HG02852 (cell line): ENCODE results near the gene FAF1.

Source experiments
- ATAC-seq: cut with Tn5 transposase; IDR thresholded peaks from one replicate; pipeline ENCODE4 v1.9.1; 2021; ENCODE audit warnings: mild to moderate bottlenecking, moderate library complexity; ENCODE audit not compliant: unreplicated experiment

Gene FAF1

DNA sequence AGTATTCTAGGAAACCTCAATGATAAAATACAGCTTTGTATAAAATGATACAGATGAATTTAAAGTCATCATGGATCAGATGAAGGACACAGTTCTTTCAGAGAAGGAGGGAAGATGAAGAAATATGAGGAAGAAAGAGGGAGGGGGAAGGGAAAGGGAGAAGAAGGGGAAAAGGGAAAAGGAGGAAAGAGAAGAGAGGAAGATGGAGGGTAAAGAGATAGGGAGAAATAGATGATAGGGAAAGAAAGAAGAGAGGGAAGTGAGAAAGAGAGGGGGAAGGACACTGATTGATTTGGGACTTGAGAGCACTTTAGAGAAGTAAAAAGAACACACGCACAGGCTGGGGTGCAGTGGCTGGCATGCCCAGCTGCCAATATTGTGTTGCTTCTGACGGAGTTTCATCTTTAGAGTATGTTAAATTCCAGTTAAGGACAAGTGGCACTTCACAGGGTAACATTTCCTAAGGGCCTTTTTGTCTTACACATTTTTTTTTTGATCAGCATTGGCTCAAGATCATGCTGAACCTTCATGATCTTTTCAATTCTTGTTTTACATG is 300.9 kb downstream of the FAF1 start:
- no peak for ATAC-seq

DNA sequence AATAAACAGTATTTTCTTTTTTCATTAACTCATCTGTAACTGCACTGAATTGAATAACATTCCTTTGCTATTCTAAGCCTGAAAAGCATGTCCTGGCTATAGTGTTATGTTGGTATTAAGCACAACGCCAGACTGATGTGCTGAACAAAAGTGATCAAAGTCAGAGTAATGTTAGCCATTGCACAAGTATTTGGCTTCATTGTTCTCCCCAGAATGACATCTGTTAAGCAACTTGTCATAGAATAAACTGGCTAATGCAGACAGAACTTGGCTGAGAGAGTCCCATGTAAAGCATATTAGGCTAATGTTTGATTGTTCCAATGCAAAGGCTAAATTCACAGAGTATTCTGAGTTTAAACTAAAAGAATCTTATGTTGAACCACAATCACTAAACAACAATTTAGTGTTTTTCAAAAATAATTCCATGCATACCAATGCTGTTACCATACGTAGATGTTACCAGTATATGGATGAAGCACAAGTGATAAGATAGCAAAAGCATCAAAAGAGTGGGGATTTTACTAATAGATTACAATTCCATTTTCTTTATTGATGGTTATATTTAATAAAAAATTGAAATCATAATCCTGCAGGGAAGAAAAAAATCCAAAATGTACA is 301.5 kb downstream of the FAF1 start:
- no peak for ATAC-seq

DNA sequence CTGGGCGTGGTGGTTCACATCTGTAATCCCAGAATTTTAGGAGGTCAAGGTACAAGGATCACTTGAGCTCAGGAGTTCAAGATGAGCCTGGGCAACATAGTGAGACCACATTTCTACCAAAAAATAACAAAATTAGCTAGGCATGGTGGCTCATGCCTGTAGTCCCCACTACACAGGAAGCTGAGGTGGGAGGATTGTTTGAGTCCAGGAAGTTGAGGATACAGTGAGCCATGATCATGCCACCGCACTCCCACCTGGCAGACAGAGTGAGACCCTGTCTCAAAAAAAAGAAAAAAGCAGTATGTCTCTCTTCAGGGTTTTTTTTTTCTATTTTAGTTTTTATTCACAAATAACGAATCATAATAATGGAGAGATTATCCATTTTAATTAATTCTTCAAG is 303.1 kb downstream of the FAF1 start:
- ATAC-seq: no peak

DNA sequence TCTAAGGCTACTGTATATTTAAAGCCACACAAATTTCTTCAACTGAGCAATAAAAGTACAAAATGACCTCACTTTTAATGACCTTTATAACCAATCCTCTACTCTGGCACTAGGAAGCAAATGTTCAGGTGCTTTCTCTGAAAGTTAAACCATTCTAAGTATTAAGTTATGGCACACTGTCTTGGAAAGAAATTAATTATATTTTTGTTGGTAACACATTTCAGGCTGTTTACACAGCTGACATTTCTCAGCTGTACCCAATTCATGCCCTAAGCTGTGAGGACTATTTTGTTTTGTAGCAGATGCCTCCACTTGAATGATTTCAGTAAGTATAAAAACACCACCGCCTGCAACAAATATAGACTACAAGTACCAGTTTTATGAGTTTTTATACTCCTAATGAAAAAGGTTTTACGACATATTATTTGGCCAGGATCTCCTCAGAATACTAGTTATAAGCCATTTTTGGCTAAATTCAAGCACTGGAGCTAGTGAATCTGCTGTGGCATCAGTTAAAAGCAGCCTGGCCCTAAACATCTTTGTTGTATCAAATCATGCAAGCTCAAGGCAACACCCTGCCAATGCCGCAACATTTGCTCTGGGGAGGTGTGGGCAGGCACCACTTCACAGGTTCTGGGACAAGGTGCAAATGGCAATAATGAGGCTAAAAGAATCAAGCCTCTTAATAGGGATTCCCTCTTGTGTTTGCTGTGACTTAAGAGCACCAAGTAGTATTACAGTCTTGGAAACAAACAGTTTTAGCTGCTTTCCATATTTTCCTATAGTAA is 308.4 kb downstream of the FAF1 start:
- no peak for ATAC-seq

DNA sequence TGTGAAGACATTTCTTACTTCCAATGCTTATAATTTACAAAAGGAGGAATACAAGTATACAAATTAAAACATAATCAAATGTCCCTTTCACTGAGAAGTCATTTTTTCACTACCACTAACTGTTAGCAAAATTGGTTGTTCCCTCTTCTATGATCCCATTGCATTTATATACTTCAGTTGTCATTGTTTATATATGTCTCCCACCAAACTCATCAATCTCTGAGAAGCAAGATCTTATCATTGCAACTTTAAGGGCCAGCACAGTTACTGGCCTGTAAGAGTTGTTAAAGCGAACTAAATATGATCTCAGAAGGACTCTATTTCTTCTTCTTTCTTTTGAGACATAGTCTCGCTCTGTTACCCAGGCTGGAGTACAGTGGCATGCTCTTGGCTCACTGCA is 313.5 kb downstream of the FAF1 start:
- no peak for ATAC-seq

DNA sequence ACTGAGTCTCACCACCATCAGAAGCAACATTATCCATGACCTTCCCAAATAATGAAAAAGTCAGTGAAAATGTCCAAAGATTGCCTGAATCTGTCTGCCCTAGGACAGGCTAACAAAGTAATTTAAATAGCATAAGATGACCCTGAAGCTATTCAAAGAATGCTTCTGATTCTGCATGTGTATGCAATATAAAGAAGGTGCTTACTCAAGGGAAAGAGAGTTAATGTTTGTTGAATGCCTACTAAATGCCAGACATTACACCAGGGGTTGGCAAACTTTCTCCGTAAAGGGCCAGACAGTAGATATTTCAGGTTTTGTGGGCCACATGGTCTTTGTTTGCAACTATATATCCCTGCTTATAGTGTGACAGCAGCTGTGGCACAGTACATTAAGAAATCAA is 314.9 kb downstream of the FAF1 start:
- no peak for ATAC-seq

DNA sequence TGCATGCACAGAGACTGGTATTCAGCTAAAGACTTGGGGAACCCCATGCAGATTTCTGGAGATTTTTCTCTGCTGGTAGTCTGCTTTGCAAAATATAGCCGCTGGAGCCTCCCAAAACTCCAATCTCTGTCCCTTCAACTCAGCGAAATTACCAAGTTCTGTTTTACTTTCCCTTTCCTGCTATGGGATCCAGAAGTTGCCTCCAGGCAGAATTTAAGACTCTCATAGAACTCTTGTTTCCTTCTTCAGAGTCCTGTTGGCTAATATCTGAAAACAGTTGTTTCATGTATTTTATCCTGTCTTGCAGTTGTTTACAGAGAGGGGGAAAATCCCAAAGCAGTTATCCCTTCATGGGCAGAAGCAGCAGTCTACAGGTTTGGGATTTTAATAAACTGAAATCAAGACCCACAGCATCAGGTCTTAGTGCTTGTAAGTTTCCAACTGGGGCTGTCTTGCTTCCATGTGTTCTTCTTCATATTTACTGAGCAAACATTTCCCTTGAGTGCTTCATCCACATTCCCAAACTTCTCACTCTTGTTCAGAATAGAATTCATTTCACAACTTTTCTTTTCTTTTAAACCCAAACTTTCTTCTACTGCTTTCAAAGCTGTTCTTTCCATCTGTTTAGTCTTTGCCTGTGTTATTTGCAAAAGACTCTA is 315.5 kb downstream of the FAF1 start:
- no peak for ATAC-seq

DNA sequence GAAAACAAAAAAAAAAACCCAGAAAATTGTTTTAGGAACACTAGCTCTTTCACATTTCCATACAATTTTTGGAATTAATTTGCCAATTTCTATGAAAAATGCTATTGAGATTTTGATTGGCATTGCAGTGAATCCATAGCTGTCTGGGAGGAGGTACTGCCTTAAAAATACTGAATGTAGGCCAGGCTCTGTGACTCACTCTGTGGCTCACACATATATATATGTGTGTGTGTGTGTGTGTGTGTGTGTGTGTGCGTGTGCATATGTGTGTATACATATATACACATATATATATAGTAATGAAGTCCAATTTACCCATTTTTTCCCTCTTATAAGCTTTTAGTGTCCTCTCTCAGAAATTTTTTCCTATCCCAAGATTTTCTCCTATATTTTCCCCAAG is 322.6 kb downstream of the FAF1 start:
- ATAC-seq: no peak

DNA sequence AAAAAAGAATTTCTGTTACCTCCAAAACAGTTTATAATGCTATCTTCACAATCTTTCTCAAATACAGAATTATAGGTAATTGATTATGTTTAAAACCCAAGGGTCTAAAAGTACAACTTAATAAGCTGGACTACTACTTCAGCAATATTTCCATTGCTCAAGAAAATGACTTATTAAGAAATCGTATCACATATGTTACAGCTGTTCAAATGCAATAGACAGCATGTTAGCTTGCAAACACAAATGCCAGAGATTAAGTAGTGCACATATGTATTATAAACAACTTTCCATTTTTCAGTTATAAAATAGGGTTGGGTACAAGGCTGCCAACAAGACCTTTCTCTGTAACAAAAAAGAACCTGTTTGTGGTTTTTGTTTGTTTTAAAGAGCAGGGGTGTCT is 325.8 kb downstream of the FAF1 start:
- ATAC-seq: no peak

DNA sequence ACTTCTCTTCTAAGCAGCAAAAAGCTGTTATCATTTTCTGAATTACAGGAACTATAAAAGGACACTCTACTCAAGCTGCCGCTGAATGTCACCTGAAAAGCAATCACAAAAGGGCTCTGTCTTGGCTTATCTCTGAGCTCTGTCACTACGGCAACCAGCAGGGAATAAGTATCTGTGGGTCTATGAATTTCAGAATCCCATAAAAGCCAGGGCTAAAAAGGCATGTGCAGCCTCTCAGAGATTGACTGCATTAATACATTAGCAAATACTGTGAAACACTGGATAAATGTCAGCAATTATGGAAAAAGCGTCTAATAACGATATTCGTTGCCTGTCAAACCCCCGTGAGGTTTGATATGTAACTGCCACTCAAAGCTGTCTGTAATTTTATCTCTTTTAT is 326.6 kb downstream of the FAF1 start:
- no peak for ATAC-seq

DNA sequence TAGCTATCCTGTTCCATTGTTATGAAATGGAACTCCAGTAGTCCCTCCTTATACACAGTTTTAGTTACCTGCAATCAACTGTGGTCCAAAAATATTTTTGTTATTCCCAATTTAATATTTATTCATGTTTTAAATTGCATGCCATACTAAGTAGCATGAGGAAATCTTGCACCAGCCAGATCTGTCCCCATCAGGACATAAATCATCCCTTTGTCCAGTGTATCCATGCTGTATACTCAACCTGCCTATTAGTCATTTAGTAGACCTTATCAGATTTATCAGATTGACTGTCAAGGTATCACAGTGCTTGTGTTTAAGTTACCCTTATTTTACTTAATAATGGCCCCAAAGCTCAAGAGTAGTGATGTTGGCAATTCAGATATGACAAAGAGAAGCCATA is 328.9 kb downstream of the FAF1 start:
- no peak for ATAC-seq

DNA sequence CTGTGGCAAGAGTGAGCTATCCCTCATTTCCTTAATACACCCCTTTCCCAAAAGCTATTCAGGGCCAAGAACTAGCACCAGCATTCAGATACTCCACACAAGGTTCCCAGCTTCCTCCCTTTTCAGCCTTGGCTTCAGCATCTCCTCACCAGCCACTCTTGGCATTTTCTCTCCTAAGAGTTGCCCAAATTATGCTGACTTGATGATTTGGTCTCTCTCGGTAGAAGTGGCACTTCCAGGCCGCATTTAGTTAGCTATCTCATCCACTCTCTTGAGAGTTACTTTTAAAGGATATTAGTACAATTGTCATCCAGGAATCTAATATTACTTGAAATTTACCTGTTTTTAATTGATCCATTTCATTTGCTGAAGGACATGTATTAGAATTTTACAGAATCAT is 337.8 kb downstream of the FAF1 start:
- ATAC-seq: no peak

DNA sequence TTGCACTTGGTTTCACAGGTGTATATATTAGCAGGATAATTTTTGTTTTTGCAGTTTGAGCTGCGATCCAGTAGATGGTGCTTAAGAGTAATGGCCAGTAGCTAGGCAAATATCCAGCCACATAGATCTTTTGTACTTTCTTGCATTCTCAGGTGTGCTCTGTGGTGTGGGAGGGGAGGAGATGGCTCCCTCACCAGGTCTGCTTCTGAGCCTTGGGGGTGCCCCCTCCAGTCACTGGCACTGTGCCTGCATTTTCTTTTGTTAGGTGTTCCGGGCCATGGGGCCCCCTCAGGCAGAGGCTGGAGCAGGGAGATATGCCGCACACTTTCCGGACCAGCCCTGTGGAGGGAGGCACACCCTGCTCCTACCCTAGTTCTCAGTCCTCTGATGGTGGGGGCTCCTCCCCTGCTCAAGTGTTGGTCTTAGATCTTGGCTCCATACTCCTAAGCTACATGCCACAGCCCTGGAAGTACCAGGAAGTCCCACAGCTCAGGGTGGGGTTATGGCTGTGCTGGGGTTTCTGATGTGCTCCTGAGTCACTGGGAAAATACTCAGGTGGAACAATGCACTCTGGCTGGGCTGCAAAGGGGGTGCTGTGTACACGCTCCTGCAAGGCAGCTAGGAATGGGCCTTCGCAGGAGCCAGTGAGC is 339.3 kb downstream of the FAF1 start:
- ATAC-seq: no peak

DNA sequence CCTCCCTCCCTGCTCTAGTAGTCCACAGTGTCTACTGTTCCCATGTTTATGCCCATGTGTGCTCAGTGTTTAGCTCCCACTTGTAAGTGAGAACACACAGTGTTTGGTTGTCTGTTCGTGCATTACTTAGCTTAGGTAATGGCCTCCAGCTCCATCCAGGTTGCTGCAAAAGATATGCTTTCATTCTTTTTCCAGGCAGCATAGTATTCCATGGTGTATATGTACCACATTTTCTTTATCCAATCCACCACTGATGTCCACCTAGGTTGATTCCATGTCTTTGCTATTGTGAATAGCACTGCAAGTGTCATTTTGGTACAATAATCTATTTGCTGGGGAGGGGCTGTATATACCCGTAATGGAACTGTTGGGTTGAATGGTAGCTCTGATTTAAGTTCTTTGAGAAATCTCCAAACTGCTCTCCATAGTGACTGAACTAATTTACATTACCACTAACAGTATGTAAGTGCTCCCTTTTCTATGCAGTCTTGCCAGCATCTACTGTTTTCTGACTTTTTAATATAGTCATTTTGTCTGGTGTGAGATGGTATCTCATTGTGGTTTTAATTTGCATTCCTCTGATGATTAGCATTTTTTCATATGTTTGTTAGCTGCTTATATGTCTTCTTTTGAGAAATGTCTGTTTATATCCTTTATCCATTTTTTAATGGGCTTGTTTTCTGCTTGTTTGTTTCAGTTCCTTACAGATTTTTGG is 344.9 kb downstream of the FAF1 start:
- ATAC-seq: no peak

DNA sequence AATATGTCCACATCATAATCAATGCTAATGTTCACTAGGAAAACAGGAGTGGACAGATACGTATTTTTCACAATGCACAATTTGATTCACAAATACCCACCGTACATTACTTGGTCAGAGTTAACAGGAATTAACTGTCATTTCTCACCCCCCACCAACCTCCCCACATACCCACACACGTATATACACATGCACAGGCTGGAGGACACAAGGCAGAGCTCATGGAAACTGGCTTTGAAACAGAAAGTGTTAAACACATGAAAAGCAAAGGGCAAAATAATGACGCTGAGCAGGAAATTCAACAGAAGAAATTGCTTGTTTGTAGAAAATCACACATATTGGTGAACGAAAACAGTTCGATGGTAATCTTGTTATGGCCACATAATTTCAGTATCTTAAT is 348.4 kb downstream of the FAF1 start:
- ATAC-seq: no peak

DNA sequence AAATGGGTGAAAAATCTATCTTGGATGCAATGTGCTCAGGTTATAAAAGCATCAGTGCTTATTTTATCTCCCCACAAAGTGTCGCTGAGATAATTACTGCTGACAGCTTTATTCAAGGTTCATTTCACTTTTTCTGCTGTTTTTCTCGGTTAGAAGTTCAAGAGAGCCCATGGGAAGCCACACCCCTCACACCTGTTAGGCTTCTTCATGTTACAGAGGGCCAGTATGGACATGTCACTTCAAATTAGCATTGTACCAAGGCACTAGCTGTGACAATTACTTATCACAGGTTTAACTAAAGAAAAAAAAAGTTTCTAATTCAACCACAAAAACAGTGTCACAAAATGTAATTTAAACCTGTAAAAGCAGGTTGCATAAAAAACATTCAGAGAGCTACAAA is 349.5 kb downstream of the FAF1 start:
- ATAC-seq: peak; percentile 62

DNA sequence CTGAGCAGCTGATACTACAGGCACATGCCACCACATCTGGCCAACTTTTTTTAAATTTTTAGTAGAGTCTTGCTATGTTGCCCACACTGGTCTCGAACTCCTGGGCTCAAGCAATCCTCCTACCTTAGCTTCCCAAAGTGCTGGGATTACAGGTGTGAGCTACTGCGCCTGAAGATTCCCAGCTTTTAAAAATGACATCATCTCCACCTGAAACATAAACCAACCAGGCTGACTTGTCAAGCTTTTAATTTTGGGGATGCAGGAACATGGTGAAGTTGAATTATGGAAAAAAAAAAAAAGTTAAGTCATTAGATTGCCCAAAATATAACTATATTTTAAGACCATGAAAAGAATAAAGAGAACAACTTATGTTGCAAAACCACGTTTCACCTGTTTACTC is 350.6 kb downstream of the FAF1 start:
- no peak for ATAC-seq

DNA sequence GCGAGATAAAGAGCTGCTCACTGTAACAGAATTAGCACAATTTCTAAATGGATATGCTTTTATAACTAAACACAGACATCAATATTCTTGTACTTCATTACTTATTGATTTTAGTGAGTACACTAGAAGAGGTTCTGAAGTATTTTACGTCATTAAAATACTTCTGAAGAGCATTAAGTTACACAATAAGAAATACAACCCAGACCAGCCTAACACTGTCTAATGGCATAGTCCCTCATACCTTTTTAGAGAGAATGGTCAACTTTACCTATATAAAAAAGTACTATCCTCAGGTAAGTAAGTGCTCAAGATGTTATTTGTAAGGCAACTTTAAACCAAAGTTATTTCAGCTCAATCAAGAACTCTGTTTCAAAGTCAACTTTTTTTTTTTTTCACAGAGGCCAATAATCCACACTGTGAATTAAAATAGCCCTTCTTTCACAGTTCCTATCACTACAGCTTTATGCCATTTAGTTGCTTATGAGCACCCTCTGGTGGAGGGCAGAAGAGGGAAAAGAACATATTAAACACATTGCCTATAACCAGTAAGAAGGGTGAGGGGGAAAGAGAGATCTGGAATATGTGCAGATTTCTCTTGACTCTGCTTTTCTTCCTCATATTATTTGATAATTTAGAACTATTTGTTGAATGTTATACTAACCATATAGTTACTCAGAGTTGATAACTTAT is 354.7 kb downstream of the FAF1 start:
- ATAC-seq: no peak

DNA sequence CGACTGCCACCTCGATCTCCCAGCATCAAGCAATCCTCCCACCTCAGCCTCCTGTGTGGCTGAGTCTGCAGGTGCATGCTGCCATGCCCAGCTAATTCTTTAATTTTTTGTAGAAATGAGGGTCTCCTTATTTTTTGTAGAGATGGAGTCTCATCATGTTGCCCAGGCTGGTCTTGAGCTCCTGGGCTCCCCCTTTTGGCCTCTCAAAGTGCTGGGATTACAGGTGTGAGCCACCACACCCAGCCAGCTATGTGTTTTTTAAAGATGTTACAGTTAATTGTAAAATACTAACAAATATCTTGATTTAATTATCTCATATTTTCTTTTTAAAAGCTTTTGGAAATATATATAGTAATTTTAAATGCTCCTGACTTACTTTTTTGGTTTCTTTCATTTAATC is 355.5 kb downstream of the FAF1 start:
- no peak for ATAC-seq
